Brain microvascular endothelial cell (primary cell): ENCODE results near the gene SEC61A1.

Experiments
- DNase-seq: peaks from one replicate; pipeline ENCODE4 v3.0.0-alpha.2; 2020
- H3K27ac ChIP-seq: fragments of 250-450 bp; sonication (Bioruptor Pico); 2 replicates; pipeline ENCODE4 v1.5.1; 2020; ENCODE audit warnings: mild to moderate bottlenecking, moderate library complexity
- H3K27me3 ChIP-seq: fragments of 250-450 bp; sonication (Bioruptor Pico); replicated peaks from 2 replicates; pipeline ENCODE4 v1.5.1; 2020; ENCODE audit warnings: mild to moderate bottlenecking
- H3K36me3 ChIP-seq: fragments of 250-450 bp; sonication (Bioruptor Pico); replicated peaks from 2 replicates; pipeline ENCODE4 v1.5.1; 2020; ENCODE audit warnings: mild to moderate bottlenecking
- H3K4me3 ChIP-seq: 2 replicates; pipeline ENCODE4 v1.5.1; 2011; ENCODE audit warnings: low read depth, mild to moderate bottlenecking, control low read depth, low read length, moderate library complexity
- CTCF ChIP-seq: IDR thresholded peaks from 2 replicates; pipeline ENCODE4 v1.5.1; 2011; ENCODE audit warnings: low read depth, mild to moderate bottlenecking, moderate library complexity, low read length, control low read depth, inconsistent platforms; ENCODE audit errors: missing control alignments
- in situ Hi-C: cut with HindIII; loops from 2 replicates; pipeline ENCODE4 v1.10.0; 2017; ENCODE audit warnings: low sequenced_read_pairs, low pct_ligation_motif_present

Gene SEC61A1

GRCh38 chr3:128089135-128089534 lies 36.9 kb downstream of the SEC61A1 start:
- H3K36me3 ChIP-seq = peaks cover 4% of the 10 kb centered on the region
- H3K27ac ChIP-seq = no peak overlapping the region
- in situ Hi-C loops = no loop called here
- TF ChIP-seq CTCF = peak; percentile 5
- H3K27me3 ChIP-seq = no peaks in the 10 kb centered on the region
- DNase-seq = no peak
- H3K4me3 ChIP-seq = no peak overlapping the region

GRCh38 chr3:128091586-128091985 lies 39.3 kb downstream of the SEC61A1 start:
- H3K27me3 ChIP-seq = no peaks in the 10 kb centered on the region
- in situ Hi-C loops = no loop called here
- DNase-seq = no peak
- TF ChIP-seq CTCF = no peak
- H3K36me3 ChIP-seq = peaks cover 3% of the 10 kb centered on the region
- no peak overlapping the region for H3K4me3 ChIP-seq
- no peak overlapping the region for H3K27ac ChIP-seq

GRCh38 chr3:128094295-128095151 lies 42.3 kb downstream of the SEC61A1 start:
- peaks cover 29% of the 10 kb centered on the region for H3K36me3 ChIP-seq
- peak overlapping the region; percentile 33 for H3K27ac ChIP-seq
- no peaks in the 10 kb centered on the region for H3K27me3 ChIP-seq
- peak; percentile 26 for TF ChIP-seq CTCF
- H3K4me3 ChIP-seq = no peak overlapping the region
- in situ Hi-C loops = no loop called here
- DNase-seq = peak; percentile 40

- TF ChIP-seq CTCF = peak; percentile 91
- Histone ChIP-seq H3K27ac (peak overlapping the region; percentile 33), H3K27me3 (no peaks in the 10 kb centered on the region), H3K4me3 (no peak overlapping the region), H3K36me3 (peaks cover 36% of the 10 kb centered on the region)
- peak; percentile 79 for DNase-seq
- in situ Hi-C loops = no loop called here
These were observed 43.0 kb downstream of the SEC61A1 start for GRCh38 chr3:128095222-128095703.

GRCh38 chr3:128098234-128098633 lies 46.0 kb downstream of the SEC61A1 start:
- TF ChIP-seq CTCF = no peak
- H3K36me3 ChIP-seq = peaks cover 40% of the 10 kb centered on the region

GRCh38 chr3:128100161-128100560 lies 47.9 kb downstream of the SEC61A1 start:
- H3K27ac ChIP-seq = no peak overlapping the region
- DNase-seq = no peak
- H3K4me3 ChIP-seq = no peak overlapping the region
- H3K27me3 ChIP-seq = no peaks in the 10 kb centered on the region
- in situ Hi-C loops = no loop called here
- TF ChIP-seq CTCF = no peak
- peaks cover 52% of the 10 kb centered on the region for H3K36me3 ChIP-seq

More at GRCh38 chr3:128098234-128098633, 46.0 kb downstream of the SEC61A1 start:
- DNase-seq = no peak
- Histone ChIP-seq H3K27me3 (no peaks in the 10 kb centered on the region), H3K4me3 (no peak overlapping the region), H3K27ac (no peak overlapping the region)
- in situ Hi-C loops = no loop called here
